ENCODE results near the gene NEU3. TPM values are rescaled to one million over a fixed set of nuclear protein-coding genes. Genes with fewer than 3 reads are reported as not detected.
"Not testable (repeated sequence)": the region's sequence is repeated elsewhere in the genome, so short reads cannot be mapped to it uniquely, and the experiment has no call there.

NEU3 gene
- 7.5 TPM for total RNA-seq

GRCh38 chr11:74988541-74989259, at the start of gene NEU3:
NEU3 (plus strand) TSS chr11:74988933; CDS start chr11:74989061, 128 bp downstream.
- intact Hi-C loops (cut with DNase I) = no loop called here
- DNase-seq (ENCODE audit: low spot score) (peak; percentile 85), ATAC-seq (peak; percentile 97)

GRCh38 chr11:74941492-74941891, 47.2 kb upstream of the NEU3 start:
- intact Hi-C loops (cut with DNase I) = no loop called here
- ATAC-seq = no peak
- DNase-seq (ENCODE audit: low spot score) = no peak

GRCh38 chr11:74942073-74942759, 46.5 kb upstream of the NEU3 start:
- DNase-seq (ENCODE audit: low spot score) (no peak), ATAC-seq (no peak)
- intact Hi-C loops (cut with DNase I) = no loop called here

GRCh38 chr11:74948546-74948897, 40.2 kb upstream of the NEU3 start:
- ATAC-seq (peak; percentile 37), DNase-seq (ENCODE audit: low spot score) (no peak)
- intact Hi-C loops (cut with DNase I) = no loop called here

GRCh38 chr11:74948898-74949752, 39.6 kb upstream of the NEU3 start, which contains the start of the genes SPCS2 and XRRA1:
SPCS2 (plus strand) TSS chr11:74949266; CDS start chr11:74949286, 20 bp downstream.
XRRA1 (minus strand) TSS chr11:74949091; CDS start chr11:74940878, 8,213 bp downstream.
- intact Hi-C loops (cut with DNase I) = no loop called here
- DNase-seq (ENCODE audit: low spot score) = peak; percentile 99
- ATAC-seq = peak; percentile 100

- DNase-seq (ENCODE audit: low spot score) (no peak), ATAC-seq (no peak)
- intact Hi-C loops (cut with DNase I) = no loop called here
Measured at GRCh38 chr11:74949753-74950137, 39.0 kb upstream of the NEU3 start.

- ATAC-seq (no peak), DNase-seq (ENCODE audit: low spot score) (no peak)
- intact Hi-C loops (cut with DNase I) = no loop called here
Measured at GRCh38 chr11:74950374-74950969, 38.3 kb upstream of the NEU3 start.

- DNase-seq (ENCODE audit: low spot score) = no peak
- ATAC-seq = no peak
- intact Hi-C loops (cut with DNase I) = no loop called here
Measured at GRCh38 chr11:74951226-74951625, 37.5 kb upstream of the NEU3 start.

GRCh38 chr11:74952752-74953151, 36.0 kb upstream of the NEU3 start:
- no peak for DNase-seq (ENCODE audit: low spot score)
- intact Hi-C loops (cut with DNase I) = no loop called here
- ATAC-seq = no peak

- DNase-seq (ENCODE audit: low spot score) (no peak), ATAC-seq (no peak)
- intact Hi-C loops (cut with DNase I) = no loop called here
Measured at GRCh38 chr11:74953451-74953850, 35.3 kb upstream of the NEU3 start.

- no peak for ATAC-seq
- intact Hi-C loops (cut with DNase I) = no loop called here
- no peak for DNase-seq (ENCODE audit: low spot score)
Measured at GRCh38 chr11:74954199-74954598, 34.5 kb upstream of the NEU3 start.

- intact Hi-C loops (cut with DNase I) = no loop called here
- DNase-seq (ENCODE audit: low spot score) (no peak), ATAC-seq (no peak)
Measured at GRCh38 chr11:74956397-74957015, 32.2 kb upstream of the NEU3 start.

- intact Hi-C loops (cut with DNase I) = no loop called here
- ATAC-seq = no peak
- DNase-seq (ENCODE audit: low spot score) = no peak
Measured at GRCh38 chr11:74957937-74958629, 30.6 kb upstream of the NEU3 start.

GRCh38 chr11:74960128-74960527, 28.6 kb upstream of the NEU3 start:
- ATAC-seq; DNase-seq (ENCODE audit: low spot score); intact Hi-C loops (cut with DNase I): not testable (repeated sequence)

- ATAC-seq (no peak), DNase-seq (ENCODE audit: low spot score) (no peak)
- intact Hi-C loops (cut with DNase I) = no loop called here
Measured at GRCh38 chr11:74966651-74967050, 22.1 kb upstream of the NEU3 start.

GRCh38 chr11:74970852-74971395, 17.8 kb upstream of the NEU3 start:
- intact Hi-C loops (cut with DNase I) = no loop called here
- DNase-seq (ENCODE audit: low spot score) (no peak), ATAC-seq (no peak)

GRCh38 chr11:74971424-74971823, 17.3 kb upstream of the NEU3 start:
- intact Hi-C loops (cut with DNase I) = no loop called here
- no peak for DNase-seq (ENCODE audit: low spot score)
- ATAC-seq = no peak

- no peak for ATAC-seq
- intact Hi-C loops (cut with DNase I) = no loop called here
- no peak for DNase-seq (ENCODE audit: low spot score)
Measured at GRCh38 chr11:74978041-74978440, 10.7 kb upstream of the NEU3 start.

Measured in sciatic nerve (tissue), 2 donors.